Measurements from ENCODE around the gene BICC1. TPM values are rescaled to one million over a fixed set of nuclear protein-coding genes. Genes with fewer than 3 reads are reported as not detected.

The BICC1 gene
- total and polyA plus RNA-seq, 12 donors = 4.5 to 25.9 (median 9.8) TPM

- no peaks in the 10 kb centered on the region for H3K9me3 ChIP-seq (replicated peaks in 1 of 3)
- H3K4me3 ChIP-seq = no peak overlapping the region
- intact Hi-C loops (cut with DNase I) = no loop called here
- no peaks in the 10 kb centered on the region for H3K27me3 ChIP-seq
- TF ChIP-seq, protein P1, sequence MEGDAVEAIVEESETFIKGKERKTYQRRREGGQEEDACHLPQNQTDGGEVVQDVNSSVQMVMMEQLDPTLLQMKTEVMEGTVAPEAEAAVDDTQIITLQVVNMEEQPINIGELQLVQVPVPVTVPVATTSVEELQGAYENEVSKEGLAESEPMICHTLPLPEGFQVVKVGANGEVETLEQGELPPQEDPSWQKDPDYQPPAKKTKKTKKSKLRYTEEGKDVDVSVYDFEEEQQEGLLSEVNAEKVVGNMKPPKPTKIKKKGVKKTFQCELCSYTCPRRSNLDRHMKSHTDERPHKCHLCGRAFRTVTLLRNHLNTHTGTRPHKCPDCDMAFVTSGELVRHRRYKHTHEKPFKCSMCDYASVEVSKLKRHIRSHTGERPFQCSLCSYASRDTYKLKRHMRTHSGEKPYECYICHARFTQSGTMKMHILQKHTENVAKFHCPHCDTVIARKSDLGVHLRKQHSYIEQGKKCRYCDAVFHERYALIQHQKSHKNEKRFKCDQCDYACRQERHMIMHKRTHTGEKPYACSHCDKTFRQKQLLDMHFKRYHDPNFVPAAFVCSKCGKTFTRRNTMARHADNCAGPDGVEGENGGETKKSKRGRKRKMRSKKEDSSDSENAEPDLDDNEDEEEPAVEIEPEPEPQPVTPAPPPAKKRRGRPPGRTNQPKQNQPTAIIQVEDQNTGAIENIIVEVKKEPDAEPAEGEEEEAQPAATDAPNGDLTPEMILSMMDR (IDR thresholded peaks at IDR 0.05) = no peak
- TF ChIP-seq POLR2A (IDR thresholded peaks at IDR 0.05) = no peak
- H3K27ac ChIP-seq = no peak overlapping the region
- H3K36me3 ChIP-seq (replicated peaks in 1 of 2) = no peaks in the 10 kb centered on the region
- peaks cover 0 to 1% of the 10 kb centered on the region in 2 donors for H3K4me1 ChIP-seq (replicated peaks in 1 of 2)
- WGBS, 4 donors = 83 to 90% (median 87%) methylated on average over 1 of the region's 1 CpG
- peak in 2 of 7 donors; percentile 16 to 30 for DNase-seq
Observed at GRCh38 chr10:58570307-58570723, 57.6 kb downstream of the BICC1 start.

- no peak overlapping the region for H3K27ac ChIP-seq
- intact Hi-C loops (cut with DNase I) = no loop called here
- no peaks in the 10 kb centered on the region for H3K9me3 ChIP-seq (replicated peaks in 1 of 3)
- no peaks in the 10 kb centered on the region for H3K36me3 ChIP-seq (replicated peaks in 1 of 2)
- no peak for DNase-seq
- no peak for TF ChIP-seq POLR2A (IDR thresholded peaks at IDR 0.05)
- TF ChIP-seq, protein P1 (IDR thresholded peaks at IDR 0.05) = no peak
- H3K4me3 ChIP-seq = no peak overlapping the region
- H3K4me1 ChIP-seq (replicated peaks in 1 of 2) = peaks cover 0 to 8% of the 10 kb centered on the region in 2 donors
- WGBS, 4 donors = 77 to 87% (median 86%) methylated on average over 2 of the region's 2 CpGs
- H3K27me3 ChIP-seq = no peaks in the 10 kb centered on the region
Observed at GRCh38 chr10:58570979-58571378, 58.3 kb downstream of the BICC1 start.

- peaks cover 0 to 13% of the 10 kb centered on the region in 2 donors for H3K4me1 ChIP-seq (replicated peaks in 1 of 2)
- H3K4me3 ChIP-seq = no peak overlapping the region
- no peaks in the 10 kb centered on the region for H3K36me3 ChIP-seq (replicated peaks in 1 of 2)
- WGBS, 4 donors = 93 to 100% (median 96%) methylated on average over 1 of the region's 1 CpG
- intact Hi-C loops (cut with DNase I) = no loop called here
- no peak for DNase-seq
- no peaks in the 10 kb centered on the region for H3K27me3 ChIP-seq
- H3K27ac ChIP-seq = no peak overlapping the region
- TF ChIP-seq, protein P1 (IDR thresholded peaks at IDR 0.05) = no peak
- TF ChIP-seq POLR2A (IDR thresholded peaks at IDR 0.05) = no peak
- H3K9me3 ChIP-seq (replicated peaks in 1 of 3) = no peaks in the 10 kb centered on the region
Observed at GRCh38 chr10:58573144-58573543, 60.5 kb downstream of the BICC1 start.

GRCh38 chr10:58574058-58574457, 61.4 kb downstream of the BICC1 start:
- WGBS, 4 donors = 52 to 64% (median 56%) methylated on average over 1 of the region's 1 CpG
- H3K9me3 ChIP-seq (replicated peaks in 1 of 3) = no peaks in the 10 kb centered on the region
- no peaks in the 10 kb centered on the region for H3K36me3 ChIP-seq (replicated peaks in 1 of 2)
- no peaks in the 10 kb centered on the region for H3K27me3 ChIP-seq
- H3K4me1 ChIP-seq (replicated peaks in 1 of 2) = peaks cover 0 to 17% of the 10 kb centered on the region in 2 donors
- H3K27ac ChIP-seq = no peak overlapping the region
- TF ChIP-seq POLR2A (IDR thresholded peaks at IDR 0.05) = no peak
- TF ChIP-seq, protein P1 (IDR thresholded peaks at IDR 0.05) = no peak
- H3K4me3 ChIP-seq = no peak overlapping the region
- intact Hi-C loops (cut with DNase I) = no loop called here
- DNase-seq = no peak
